Brain pericyte (primary cell): ENCODE measurements around the gene UBQLN1.
"Not testable (repeated sequence)": the region's sequence is repeated elsewhere in the genome, so short reads cannot be mapped to it uniquely, and the experiment has no call there.

Source experiments
- DNase-seq: peaks from one replicate; pipeline ENCODE4 v3.0.0-alpha.2; 2012; ENCODE audit warnings: low read depth, low spot score

The UBQLN1 gene

GRCh38 chr9:83633676-83634075 is 74.1 kb downstream of the UBQLN1 start:
- no peak for DNase-seq

DNA sequence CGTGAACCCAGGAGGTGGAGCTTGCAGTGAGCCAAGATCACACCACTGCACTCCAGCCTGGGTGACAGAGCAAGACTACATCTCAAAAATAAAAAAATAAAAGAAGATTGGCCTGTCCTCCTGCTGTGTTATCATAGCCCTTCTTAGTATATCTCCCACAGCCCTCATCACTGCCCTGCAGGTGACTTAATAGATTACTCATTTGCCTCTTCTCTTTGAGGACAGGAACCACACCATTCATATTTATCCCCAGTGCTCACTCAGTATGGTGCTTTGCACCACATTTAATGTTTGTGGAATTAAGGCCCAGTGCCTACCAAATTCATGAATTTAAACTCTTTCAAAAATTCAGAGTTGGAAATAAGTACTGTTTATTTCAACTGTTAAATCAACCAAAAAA is 74.5 kb downstream of the UBQLN1 start:
- no peak for DNase-seq

DNA sequence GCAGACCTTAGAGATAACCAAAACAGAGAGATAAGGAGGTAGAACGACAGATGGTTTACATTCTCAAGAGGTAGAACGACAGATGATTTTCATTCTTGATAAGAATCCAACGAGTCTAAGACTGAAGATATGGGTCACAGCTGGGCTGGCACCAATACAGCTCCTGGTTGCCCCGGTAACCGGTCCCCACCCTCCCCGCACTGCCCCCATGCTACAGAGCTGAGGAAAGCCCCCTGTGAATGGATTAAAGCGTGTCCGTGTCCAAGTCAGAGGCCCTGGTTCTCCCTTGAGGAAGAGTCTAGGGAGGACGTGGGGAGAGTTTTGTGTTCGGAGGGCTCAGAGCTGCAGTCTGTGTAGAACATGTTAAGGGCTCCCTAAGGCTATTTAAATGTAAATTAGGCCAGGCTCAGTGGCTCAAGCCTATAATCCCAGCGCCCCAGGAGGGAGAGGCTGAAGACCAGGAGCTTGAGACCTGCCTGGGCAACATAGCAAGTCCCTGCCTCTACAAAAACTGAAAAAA is 76.8 kb downstream of the UBQLN1 start:
- DNase-seq: no peak

- no peak for DNase-seq
These were observed 78.2 kb downstream of the UBQLN1 start for GRCh38 chr9:83629433-83630104.

- DNase-seq: no peak
These were observed 79.2 kb downstream of the UBQLN1 start for GRCh38 chr9:83628540-83628939.

DNA sequence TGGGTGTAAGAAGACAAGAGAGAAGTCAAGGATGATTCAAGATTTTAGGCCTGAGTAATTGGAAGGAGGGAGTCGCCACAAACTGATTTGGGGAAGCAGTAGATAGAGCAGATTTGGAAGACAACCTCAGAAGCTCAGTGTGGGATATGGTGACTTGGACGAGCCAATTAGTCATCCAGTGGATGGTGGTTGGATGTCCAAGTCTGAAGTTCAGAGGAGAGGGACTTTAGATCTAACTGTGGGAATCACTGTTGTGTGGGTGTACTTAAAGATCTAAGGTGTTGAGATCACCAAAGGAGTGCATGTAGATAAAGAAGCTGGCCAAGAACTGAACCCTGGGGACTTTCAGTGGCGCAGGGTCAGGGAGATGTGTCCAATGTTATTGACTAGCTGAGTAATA is 82.6 kb downstream of the UBQLN1 start:
- DNase-seq: no peak

GRCh38 chr9:83623679-83624076 is 84.1 kb downstream of the UBQLN1 start:
- DNase-seq: no peak

- DNase-seq: no peak
These were observed 84.6 kb downstream of the UBQLN1 start, which contains the start of gene IDNK for GRCh38 chr9:83622939-83623678. Gene IDNK (plus strand): TSS chr9:83623143. CDS start chr9:83623172, 29 bp downstream.

DNA sequence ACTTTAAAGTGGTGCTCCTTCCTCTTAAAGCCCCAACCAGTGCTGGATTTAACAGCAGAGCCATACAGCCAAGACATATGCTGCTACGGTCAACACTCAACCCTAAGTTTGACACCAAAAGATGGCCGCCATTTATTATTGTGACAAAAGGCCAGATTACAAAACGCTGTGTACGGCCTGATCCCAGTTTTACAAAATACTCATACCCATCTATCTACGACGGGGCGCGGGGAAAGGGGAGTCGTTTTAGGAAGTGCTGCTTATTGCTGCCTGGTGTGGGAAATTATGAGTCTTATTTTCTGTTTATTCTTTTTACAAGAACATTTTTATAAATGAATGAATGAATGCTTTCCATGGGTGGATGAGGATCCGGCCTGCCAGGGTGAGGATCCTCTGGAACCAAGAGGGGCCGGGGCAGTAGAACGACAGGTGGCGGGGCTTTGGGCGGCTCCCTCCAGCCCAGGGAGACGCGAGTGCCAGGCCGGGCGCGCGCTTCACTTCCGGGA is 85.3 kb downstream of the UBQLN1 start:
- DNase-seq: no peak

DNA sequence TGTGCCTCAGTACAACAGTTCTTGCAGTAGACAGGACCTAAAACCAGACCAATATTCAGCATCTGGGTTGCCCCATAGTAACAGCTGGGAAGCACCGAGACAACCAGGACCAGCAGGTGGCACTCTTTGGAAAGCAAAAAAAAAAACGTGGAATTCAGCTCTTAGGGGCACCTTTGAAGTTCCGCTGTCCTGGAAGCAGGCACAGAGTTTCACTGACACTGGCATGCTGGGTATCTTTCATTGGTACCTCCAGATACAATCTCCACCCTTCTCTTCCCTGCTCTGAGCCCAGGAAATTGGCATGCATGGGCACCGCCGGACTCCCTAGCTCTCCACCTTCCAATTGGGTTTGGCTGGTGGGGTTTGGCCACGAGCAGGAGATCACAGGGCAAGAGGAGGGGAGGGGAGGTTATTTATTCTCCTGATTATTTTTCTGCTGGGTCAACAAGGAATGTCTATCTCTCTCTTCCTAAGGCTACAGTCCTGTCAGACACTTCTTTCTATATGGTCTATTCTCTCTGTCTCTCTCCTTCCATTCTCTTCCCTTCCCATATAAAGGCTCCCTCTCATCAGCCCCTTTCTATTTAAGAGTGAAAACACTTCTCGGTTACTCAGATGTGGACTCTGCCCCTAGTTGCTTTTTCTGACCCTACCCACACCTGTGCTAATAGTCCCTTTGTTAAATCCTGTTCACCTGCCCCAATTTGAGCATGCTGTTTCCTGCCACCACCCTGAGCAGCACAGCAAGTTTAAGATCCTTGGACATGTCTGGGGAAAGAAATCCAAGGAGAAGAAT is 86.7 kb downstream of the UBQLN1 start:
- no peak for DNase-seq

DNA sequence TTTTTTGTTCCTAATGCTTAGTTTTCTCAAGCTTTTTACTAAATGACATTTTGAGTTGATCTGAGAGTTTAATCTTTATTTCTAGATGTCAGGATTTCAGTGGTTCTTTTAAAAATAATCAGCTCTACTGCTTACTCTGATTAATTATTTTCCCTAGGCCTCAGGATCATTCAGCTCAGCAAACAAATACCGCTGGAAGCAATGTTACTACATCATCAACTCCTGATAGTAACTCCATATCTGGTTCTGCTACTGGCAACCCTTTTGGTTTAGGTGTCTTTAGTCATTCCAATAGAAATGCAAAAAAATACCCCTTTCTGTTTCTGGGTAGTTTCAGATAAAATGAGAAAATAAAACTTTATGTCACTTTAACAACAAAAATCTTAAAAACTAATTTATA is 90.5 kb downstream of the UBQLN1 start:
- no peak for DNase-seq

DNA sequence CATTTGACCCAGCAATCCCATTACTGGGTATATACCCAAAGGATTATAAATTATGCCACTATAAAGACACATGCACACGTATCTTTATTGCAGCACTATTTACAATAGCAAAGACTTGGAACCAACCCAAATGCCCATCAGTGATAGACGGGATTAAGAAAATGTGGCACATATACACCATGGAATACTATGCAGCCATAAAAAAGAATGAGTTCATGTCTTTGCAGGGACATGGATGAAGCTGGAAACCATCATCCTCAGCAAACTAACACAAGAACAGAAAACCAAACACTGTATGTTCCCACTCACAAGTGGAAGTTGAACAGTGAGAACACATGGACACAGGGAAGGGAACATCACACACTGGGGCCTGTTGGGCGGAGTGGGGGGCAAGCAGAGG is 94.5 kb downstream of the UBQLN1 start:
- not testable (repeated sequence) for DNase-seq
